DND-41 (cell line): Measurements from ENCODE around the gene ALG9.

ENCODE experiments used
- ATAC-seq: fragments of 200-7000 bp; cut with Tn5 transposase; 3 replicates; pipeline ENCODE4 v1.9.1; 2021; ENCODE audit warnings: low read depth; ENCODE audit not compliant: insufficient read depth
- DNase-seq: peaks from one replicate; pipeline ENCODE4 v3.0.0-alpha.2; 2020
- H2AFZ ChIP-seq: 2 replicates; pipeline ENCODE4 v1.6.0; 2012; ENCODE audit warnings: low read depth, low read length
- H3K27ac ChIP-seq: 2 replicates; pipeline ENCODE4 v1.5.1; 2012; ENCODE audit warnings: low read length, inconsistent platforms
- H3K27me3 ChIP-seq: fragments of 200-600 bp; sonication (generic); 2 replicates; pipeline ENCODE4 v1.6.0; 2012; ENCODE audit warnings: low read length, mild to moderate bottlenecking, inconsistent platforms; ENCODE audit not compliant: insufficient read depth, poor library complexity
- H3K36me3 ChIP-seq: 2 replicates; pipeline ENCODE4 v1.5.1; 2012; ENCODE audit warnings: low read length, inconsistent platforms; ENCODE audit not compliant: insufficient read depth
- H3K4me1 ChIP-seq: 2 replicates; pipeline ENCODE4 v1.5.1; 2012; ENCODE audit warnings: mild to moderate bottlenecking, low read length; ENCODE audit not compliant: insufficient read depth
- H3K4me2 ChIP-seq: 2 replicates; pipeline ENCODE4 v1.6.0; 2012; ENCODE audit warnings: mild to moderate bottlenecking, moderate library complexity, low read length, inconsistent platforms; ENCODE audit not compliant: insufficient read depth
- H3K4me3 ChIP-seq, 2 experiments: fragments of 200-600 bp in 1 of 2; shearing (Covaris generic) in 1 of 2; 2 replicates each; pipeline ENCODE4 v1.5.1; 2012 to 2016; ENCODE audit warnings: inconsistent platforms in 2 of 2, low read length in 2 of 2, mild to moderate bottlenecking in 2 of 2, low read depth in 1 of 2, moderate library complexity in 1 of 2
- H3K79me2 ChIP-seq: 2 replicates; pipeline ENCODE4 v1.6.0; 2012; ENCODE audit warnings: low read length, inconsistent platforms; ENCODE audit not compliant: insufficient read depth
- H3K9ac ChIP-seq: 2 replicates; pipeline ENCODE4 v1.6.0; 2012; ENCODE audit warnings: low read depth, mild to moderate bottlenecking, inconsistent platforms, low read length, moderate library complexity
- H3K9me3 ChIP-seq: 2 replicates; pipeline ENCODE4 v1.5.1; 2012; ENCODE audit warnings: low read length, moderate library complexity, mild to moderate bottlenecking, inconsistent platforms; ENCODE audit not compliant: insufficient read depth, severe bottlenecking
- H4K20me1 ChIP-seq: 2 replicates; pipeline ENCODE4 v1.6.0; 2012; ENCODE audit warnings: low read length; ENCODE audit not compliant: insufficient read depth
- CTCF ChIP-seq: IDR thresholded peaks from 2 replicates; pipeline ENCODE4 v1.5.1; 2012; ENCODE audit warnings: borderline replicate concordance, low read length, moderate library complexity, mild to moderate bottlenecking; ENCODE audit not compliant: poor library complexity, severe bottlenecking; ENCODE audit errors: extremely low read depth
- EZH2 ChIP-seq: IDR thresholded peaks from 3 replicates; pipeline ENCODE4 v1.6.1; 2012; ENCODE audit warnings: borderline replicate concordance, low read depth, mild to moderate bottlenecking, moderate library complexity, low read length, inconsistent platforms; ENCODE audit not compliant: severe bottlenecking

The ALG9 gene

GRCh38 chr11:111833524-111833923 lies 37.9 kb downstream of the ALG9 start:
- ATAC-seq (no peak), DNase-seq (no peak)
- Histone ChIP-seq H3K9ac (no peak overlapping the region), H3K9me3 (no peaks in the 10 kb centered on the region), H2AFZ (no peak overlapping the region), H4K20me1 (no peaks in the 10 kb centered on the region), H3K4me3 (no peak overlapping the region), H3K4me1 (no peaks in the 10 kb centered on the region), H3K36me3 (peaks cover 62% of the 10 kb centered on the region), H3K27me3 (no peaks in the 10 kb centered on the region), H3K27ac (no peak overlapping the region), H3K79me2 (no peaks in the 10 kb centered on the region), H3K4me2 (no peak overlapping the region)
- TF ChIP-seq CTCF (no peak), EZH2 (no peak)

GRCh38 chr11:111829185-111829968 lies 42.0 kb downstream of the ALG9 start:
- no peak for TF ChIP-seq CTCF
- no peak for TF ChIP-seq EZH2
- H2AFZ ChIP-seq, result no peak overlapping the region
- no peaks in the 10 kb centered on the region for H3K79me2 ChIP-seq
- no peaks in the 10 kb centered on the region for H3K27me3 ChIP-seq
- no peaks in the 10 kb centered on the region for H3K4me1 ChIP-seq
- H3K4me3 ChIP-seq, result no peak overlapping the region
- no peak for ATAC-seq
- H3K9ac ChIP-seq, result no peak overlapping the region
- no peaks in the 10 kb centered on the region for H3K9me3 ChIP-seq
- H3K4me2 ChIP-seq, result no peak overlapping the region
- H4K20me1 ChIP-seq, result no peaks in the 10 kb centered on the region
- no peak for DNase-seq
- peaks cover 24% of the 10 kb centered on the region; the same call in 1 of the 2 replicates for H3K36me3 ChIP-seq
- H3K27ac ChIP-seq, result no peak overlapping the region

GRCh38 chr11:111826322-111826950 lies 44.9 kb downstream of the ALG9 start:
- Histone ChIP-seq H3K9ac (no peak overlapping the region), H2AFZ (no peak overlapping the region), H3K4me3 (no peak overlapping the region), H3K79me2 (no peaks in the 10 kb centered on the region), H3K4me1 (no peaks in the 10 kb centered on the region), H3K27ac (no peak overlapping the region), H3K36me3 (peaks cover 12% of the 10 kb centered on the region; the same call in 1 of the 2 replicates), H3K9me3 (no peaks in the 10 kb centered on the region), H3K27me3 (no peaks in the 10 kb centered on the region), H4K20me1 (no peaks in the 10 kb centered on the region), H3K4me2 (no peak overlapping the region)
- DNase-seq (no peak), ATAC-seq (no peak)
- TF ChIP-seq EZH2 (no peak), CTCF (no peak)
